Calu3 (cell line): ENCODE data around the gene NCAPG2. TPM values are rescaled to one million over a fixed set of nuclear protein-coding genes. Genes with fewer than 3 reads are reported as not detected.

ENCODE experiments used
- BruUV-seq: library from RNA; stranded (reverse); fragments of 400-500 nt; replicated peaks from 2 replicates; lab custom pipeline; 2021; lab: Mats Ljungman, UMichigan
- CTCF ChIA-PET: fragments of 300-600 bp; sonication (Branson Sonifier 250); formaldehyde crosslinking; loops from one replicate; lab custom pipeline; 2022; ENCODE audit warnings: antibody characterized with exemption; lab: Charles Lee
- DNase-seq: peaks from one replicate; pipeline ENCODE4 v3.0.0; 2022
- H3K27ac Mint-ChIP-seq: one replicate; pipeline ENCODE4 v1.8.0; 2022; ENCODE audit warnings: mixed read lengths; ENCODE audit not compliant: unreplicated experiment
- H3K27me3 Mint-ChIP-seq: one replicate; pipeline ENCODE4 v1.8.0; 2022; ENCODE audit warnings: mixed read lengths; ENCODE audit not compliant: unreplicated experiment
- H3K36me3 Mint-ChIP-seq: one replicate; pipeline ENCODE4 v1.8.0; 2022; ENCODE audit warnings: mild to moderate bottlenecking, moderate library complexity, mixed read lengths; ENCODE audit not compliant: insufficient read depth, unreplicated experiment
- H3K4me1 Mint-ChIP-seq: one replicate; pipeline ENCODE4 v1.8.0; 2022; ENCODE audit warnings: mild to moderate bottlenecking, low read depth, mixed read lengths; ENCODE audit not compliant: unreplicated experiment
- H3K4me3 Mint-ChIP-seq: one replicate; pipeline ENCODE4 v1.8.0; 2022; ENCODE audit warnings: mild to moderate bottlenecking, low read depth, moderate library complexity, mixed read lengths; ENCODE audit not compliant: unreplicated experiment
- H3K9me3 Mint-ChIP-seq: one replicate; pipeline ENCODE4 v1.8.0; 2022; ENCODE audit warnings: low read depth, mixed read lengths; ENCODE audit not compliant: unreplicated experiment
- intact Hi-C: fragments of 100-400 bp; cut with micrococcal nuclease; formaldehyde crosslinking; loops from one replicate; pipeline ENCODE4 v1.10.0; 2022; ENCODE audit not compliant: unreplicated experiment
- total RNA-seq: library from RNA; stranded (reverse); gene quantifications from 2 replicates; pipeline ENCODE4 v1.2.3, GENCODE V29; 2022
- TF ChIP-seq, protein P1 (sequence below): fragments of 200-600 bp; IDR thresholded peaks from one replicate; pipeline ENCODE4 v1.8.0; 2022; ENCODE audit warnings: antibody characterized with exemption; ENCODE audit not compliant: unreplicated experiment

Gene NCAPG2
- total RNA-seq, 1 experiment from 2014 or later: 81.7 TPM

- intact Hi-C loops: no loop called here
- Mint-ChIP-seq H3K27me3 (no peaks in the 10 kb centered on the region), H3K9me3 (no peaks in the 10 kb centered on the region), H3K36me3 (peaks cover 22% of the 10 kb centered on the region), H3K4me3 (no peak overlapping the region), H3K4me1 (no peaks in the 10 kb centered on the region), H3K27ac (no peak overlapping the region)
- BruUV-seq: no TSS peak
- CTCF ChIA-PET: interaction anchor here (0.8 kb wide), 1 partner anchor 28 kb away, joined by 3 read pairs; no protein-coding TSS in a partner anchor
- TF ChIP-seq, protein P1, sequence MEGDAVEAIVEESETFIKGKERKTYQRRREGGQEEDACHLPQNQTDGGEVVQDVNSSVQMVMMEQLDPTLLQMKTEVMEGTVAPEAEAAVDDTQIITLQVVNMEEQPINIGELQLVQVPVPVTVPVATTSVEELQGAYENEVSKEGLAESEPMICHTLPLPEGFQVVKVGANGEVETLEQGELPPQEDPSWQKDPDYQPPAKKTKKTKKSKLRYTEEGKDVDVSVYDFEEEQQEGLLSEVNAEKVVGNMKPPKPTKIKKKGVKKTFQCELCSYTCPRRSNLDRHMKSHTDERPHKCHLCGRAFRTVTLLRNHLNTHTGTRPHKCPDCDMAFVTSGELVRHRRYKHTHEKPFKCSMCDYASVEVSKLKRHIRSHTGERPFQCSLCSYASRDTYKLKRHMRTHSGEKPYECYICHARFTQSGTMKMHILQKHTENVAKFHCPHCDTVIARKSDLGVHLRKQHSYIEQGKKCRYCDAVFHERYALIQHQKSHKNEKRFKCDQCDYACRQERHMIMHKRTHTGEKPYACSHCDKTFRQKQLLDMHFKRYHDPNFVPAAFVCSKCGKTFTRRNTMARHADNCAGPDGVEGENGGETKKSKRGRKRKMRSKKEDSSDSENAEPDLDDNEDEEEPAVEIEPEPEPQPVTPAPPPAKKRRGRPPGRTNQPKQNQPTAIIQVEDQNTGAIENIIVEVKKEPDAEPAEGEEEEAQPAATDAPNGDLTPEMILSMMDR: no peak
- no peak for DNase-seq
Measured at GRCh38 chr7:158746957-158747356, 42.4 kb upstream of the NCAPG2 start.

DNA sequence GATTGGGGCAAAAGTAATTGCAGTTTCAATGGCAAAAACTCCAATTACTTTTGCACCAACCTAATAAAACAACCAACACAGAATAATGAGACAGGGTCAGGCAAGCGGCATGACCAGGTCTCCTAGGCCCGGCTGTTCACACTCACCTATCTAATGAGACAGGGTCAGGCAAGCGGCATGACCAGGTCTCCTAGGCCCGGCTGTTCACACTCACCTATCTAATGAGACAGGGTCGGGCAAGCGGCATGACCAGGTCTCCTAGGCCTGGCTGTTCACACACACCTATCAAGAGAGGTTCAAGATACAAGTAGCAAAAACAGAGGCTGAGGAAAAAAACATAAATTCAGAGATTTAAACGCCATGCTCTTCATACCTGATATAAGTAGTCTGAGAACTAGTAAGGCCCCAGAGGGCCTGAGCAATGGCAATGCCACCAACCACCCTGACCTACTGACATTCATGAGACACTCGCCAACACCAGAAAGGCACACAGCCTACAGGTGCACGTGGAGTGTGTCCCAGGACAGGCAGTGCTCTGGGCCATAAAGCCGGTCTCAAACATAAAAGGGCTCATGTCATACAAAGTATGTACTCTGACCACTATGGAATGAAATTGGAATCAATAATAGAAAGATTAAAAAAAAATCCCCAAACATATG, 40.6 kb upstream of the NCAPG2 start:
- Mint-ChIP-seq H3K9me3 (no peaks in the 10 kb centered on the region), H3K4me1 (no peaks in the 10 kb centered on the region), H3K4me3 (no peak overlapping the region), H3K36me3 (peaks cover 27% of the 10 kb centered on the region), H3K27ac (no peak overlapping the region), H3K27me3 (no peaks in the 10 kb centered on the region)
- intact Hi-C loops: no loop called here
- CTCF ChIA-PET: no interaction called here
- TF ChIP-seq, protein P1: no peak
- no TSS peak for BruUV-seq
- DNase-seq: no peak

DNA sequence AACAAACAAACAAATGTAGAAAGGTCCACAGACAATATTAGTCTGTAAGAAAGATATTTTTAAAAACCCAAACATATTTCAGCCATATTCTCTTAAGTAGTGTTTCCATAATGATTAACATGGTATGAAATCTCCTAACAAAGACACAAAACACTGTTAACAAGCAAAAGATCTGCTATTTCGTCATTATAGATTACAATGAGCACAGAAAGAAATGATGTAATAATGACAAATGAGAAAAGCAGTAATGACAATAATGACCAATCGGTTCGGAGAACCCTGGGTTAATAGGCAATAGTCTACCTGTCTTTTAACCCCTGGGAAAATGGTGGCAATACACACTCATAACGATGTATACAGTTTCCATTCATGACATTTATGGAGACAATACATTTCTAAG, 39.5 kb upstream of the NCAPG2 start:
- H3K4me1 Mint-ChIP-seq: no peaks in the 10 kb centered on the region
- no peaks in the 10 kb centered on the region for H3K9me3 Mint-ChIP-seq
- no peaks in the 10 kb centered on the region for H3K27me3 Mint-ChIP-seq
- peaks cover 37% of the 10 kb centered on the region for H3K36me3 Mint-ChIP-seq
- BruUV-seq: no TSS peak
- H3K4me3 Mint-ChIP-seq: no peak overlapping the region
- TF ChIP-seq, protein P1: no peak
- H3K27ac Mint-ChIP-seq: no peak overlapping the region
- CTCF ChIA-PET: no interaction called here
- no peak for DNase-seq
- intact Hi-C loops: no loop called here

DNA sequence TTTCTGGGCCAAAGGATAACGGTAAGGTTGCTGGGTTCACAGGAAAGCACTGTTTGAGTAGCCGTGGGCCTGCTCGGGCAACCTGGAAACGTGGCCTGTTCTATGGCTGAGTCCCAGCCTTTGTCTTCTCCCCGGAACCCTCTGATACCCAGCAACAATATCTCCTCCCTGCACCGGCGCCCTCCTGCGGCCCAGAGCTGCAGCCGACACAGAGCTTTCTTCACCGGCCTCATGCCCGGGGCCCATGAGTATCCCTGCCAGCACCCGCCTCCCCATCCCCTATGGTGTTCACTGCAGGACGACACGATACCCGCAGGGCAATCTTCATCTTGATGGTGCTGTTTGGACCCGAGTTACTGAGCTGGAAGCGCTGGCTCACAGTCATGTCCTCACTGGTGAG, 38.6 kb upstream of the NCAPG2 start:
- no peak overlapping the region for H3K4me3 Mint-ChIP-seq
- no peaks in the 10 kb centered on the region for H3K4me1 Mint-ChIP-seq
- peaks cover 44% of the 10 kb centered on the region for H3K36me3 Mint-ChIP-seq
- CTCF ChIA-PET: interaction anchor here (0.5 kb wide), 1 partner anchor 1673 kb away, joined by 3 read pairs; no protein-coding TSS in a partner anchor
- no TSS peak for BruUV-seq
- no peaks in the 10 kb centered on the region for H3K27me3 Mint-ChIP-seq
- H3K27ac Mint-ChIP-seq: no peak overlapping the region
- TF ChIP-seq, protein P1: no peak
- H3K9me3 Mint-ChIP-seq: no peaks in the 10 kb centered on the region
- intact Hi-C loops: no loop called here
- DNase-seq: no peak
